Measurements from ENCODE around the gene CDH23.

The CDH23 gene

DNA sequence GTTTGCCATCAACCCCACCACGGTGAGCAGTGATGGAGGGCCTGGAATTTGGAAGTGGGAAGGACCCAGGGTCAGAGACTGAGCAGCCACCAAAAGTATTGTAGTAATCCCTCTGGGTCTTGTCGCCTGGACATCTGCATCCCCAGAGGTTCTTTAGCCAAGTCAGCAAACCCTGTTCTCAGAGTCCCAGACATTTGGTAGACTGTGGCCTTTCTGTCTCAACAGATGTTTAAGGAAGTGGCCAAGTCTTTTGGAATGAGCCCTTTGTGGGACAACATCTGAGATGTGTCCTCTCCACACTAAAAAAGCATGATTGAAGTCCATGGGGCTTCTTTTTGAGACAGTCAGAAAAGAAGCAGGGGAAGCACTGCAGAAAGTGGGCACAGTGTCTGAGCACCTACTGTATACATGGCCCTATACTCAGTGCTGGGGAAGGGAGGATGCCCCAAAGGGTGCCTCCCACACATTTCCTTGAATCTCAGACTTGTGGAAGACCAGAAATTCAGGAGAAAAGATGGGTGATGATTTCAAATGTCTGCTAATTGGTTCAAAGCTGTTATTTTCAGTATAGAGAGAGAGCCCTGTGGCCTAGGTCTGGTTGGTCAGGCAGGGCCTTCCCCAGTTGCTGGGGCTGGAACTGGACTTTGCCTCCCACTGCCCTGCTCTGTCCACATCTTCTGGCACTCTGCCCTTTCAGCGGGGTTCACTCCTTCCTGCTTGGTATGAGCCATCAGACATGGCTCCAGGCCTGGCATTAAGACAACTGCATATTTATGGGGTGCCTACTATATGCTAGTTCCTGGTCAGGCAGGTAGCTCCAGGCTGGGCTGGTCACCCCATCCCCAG is 403.1 kb downstream of the CDH23 start:
- no peak for DNase-seq (ENCODE audit: low spot score)

DNA sequence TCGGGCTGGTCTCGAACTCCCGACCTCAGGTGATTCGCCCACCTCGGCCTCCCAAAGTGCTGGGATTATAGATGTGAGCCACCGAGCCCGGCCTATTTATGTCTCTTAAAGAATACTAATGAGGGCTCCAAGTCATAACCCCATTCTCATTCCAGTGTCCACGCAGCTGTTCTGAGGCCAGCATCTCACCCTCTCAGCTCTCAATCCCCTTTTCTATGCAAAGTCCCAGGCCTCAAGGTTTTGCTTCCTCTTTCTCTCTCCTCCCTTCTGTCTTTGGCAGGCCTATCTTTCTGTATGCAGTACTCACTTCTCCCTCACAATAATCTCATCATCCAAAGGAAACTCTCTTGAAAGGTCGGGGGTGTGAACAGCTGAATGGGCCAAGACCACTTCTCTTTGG is 404.6 kb downstream of the CDH23 start:
- DNase-seq (ENCODE audit: low spot score), result no peak

DNA sequence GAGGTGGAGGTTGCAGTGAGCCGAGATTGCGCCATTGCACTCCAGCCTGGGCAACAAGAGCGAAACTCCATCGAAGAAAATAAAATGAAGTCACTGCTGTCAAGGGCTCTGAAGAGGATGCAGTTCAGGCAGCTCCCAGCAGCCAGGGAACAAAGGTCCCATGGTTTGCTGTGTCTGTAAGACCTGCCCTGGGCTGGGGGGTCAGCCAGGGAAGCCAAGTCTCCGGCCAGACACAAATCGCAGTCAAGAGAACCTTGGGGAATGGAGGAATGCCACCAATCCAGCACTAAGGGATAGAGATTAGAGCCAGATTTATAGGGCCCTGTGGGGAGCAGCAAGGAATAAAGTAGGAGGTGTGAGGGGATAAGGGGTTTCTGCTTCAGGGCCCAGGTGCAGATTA is 405.5 kb downstream of the CDH23 start:
- DNase-seq (ENCODE audit: low spot score), result no peak

DNA sequence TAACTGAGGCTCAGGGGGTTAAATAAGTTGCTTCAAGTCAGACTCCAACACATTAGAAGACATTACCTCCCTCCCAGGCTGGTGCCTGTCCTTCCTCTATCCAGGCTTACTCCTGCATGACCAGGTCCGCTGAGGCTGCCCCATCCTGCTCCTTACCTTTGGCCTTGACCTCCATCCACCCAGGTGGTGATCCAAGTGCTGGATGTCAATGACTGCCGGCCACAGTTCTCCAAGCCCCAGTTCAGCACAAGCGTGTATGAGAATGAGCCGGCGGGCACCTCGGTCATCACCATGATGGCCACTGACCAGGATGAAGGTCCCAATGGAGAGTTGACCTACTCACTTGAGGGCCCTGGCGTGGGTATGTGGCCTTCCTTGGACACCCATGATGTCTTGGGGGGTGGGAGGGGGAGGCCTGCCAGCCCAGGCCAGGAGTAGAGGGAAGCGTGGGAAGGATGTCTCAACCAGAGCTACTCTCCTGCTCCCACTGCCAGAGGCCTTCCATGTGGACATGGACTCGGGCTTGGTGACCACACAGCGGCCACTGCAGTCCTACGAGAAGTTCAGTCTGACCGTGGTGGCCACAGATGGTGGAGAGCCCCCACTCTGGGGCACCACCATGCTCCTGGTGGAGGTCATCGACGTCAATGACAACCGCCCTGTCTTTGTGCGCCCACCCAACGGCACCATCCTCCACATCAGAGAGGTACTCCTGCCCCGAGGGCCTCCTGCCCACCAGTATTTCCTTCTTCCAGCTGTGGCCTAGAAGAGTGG is 406.2 kb downstream of the CDH23 start:
- no peak for DNase-seq (ENCODE audit: low spot score)

DNA sequence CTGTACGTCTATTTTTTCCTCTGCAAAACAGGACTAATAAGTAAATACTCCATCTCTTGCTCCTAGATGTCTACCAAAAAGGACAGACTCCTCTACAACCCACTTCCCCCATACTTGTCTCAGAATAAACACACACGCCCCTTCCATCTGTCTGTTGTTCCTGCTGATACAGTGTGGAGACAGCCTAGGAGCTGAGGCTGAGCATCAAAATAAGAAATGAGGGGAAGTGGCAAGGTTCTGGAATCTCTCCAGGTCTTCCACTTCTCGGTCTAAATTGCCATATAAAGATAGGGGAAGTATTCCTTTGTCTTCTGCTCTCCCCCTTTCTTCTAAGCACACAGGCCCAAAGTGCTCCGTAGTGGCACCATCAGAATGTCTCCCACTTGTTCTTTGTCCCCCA is 407.4 kb downstream of the CDH23 start:
- no peak for DNase-seq (ENCODE audit: low spot score)

DNA sequence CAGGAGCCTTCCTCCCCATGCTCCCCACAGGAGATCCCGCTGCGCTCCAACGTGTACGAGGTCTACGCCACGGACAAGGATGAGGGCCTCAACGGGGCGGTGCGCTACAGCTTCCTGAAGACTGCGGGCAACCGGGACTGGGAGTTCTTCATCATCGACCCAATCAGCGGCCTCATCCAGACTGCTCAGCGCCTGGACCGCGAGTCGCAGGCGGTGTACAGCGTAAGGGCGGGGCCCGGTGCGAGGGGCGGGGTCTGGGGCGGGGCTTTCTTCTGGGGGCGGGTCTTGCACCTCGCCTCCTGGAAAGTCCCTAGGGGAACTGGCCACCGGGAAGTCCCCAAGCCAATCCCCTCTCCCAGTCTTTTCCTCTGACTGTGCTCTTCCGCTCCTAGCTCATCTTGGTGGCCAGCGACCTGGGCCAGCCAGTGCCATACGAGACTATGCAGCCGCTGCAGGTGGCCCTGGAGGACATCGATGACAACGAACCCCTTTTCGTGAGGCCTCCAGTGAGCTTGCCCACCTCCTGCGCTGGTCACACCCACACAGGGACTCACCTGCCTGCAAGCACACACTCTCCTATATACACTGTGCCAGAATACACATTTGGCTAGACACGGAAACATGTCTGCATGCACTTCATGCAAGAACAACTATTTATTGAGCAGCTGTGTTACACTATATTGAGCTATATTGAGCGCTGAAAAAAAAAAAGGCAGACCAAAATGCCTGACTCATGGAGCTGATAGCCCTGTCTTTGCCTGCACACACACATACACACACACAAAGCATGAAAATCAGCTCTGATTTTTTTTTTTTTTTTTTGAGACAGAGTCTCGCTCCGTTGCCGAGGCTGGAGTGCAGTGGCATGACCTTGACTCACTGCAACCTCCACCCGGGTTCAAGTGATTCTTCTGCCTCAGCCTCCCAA is 409.3 kb downstream of the CDH23 start:
- no peak for DNase-seq (ENCODE audit: low spot score)

DNA sequence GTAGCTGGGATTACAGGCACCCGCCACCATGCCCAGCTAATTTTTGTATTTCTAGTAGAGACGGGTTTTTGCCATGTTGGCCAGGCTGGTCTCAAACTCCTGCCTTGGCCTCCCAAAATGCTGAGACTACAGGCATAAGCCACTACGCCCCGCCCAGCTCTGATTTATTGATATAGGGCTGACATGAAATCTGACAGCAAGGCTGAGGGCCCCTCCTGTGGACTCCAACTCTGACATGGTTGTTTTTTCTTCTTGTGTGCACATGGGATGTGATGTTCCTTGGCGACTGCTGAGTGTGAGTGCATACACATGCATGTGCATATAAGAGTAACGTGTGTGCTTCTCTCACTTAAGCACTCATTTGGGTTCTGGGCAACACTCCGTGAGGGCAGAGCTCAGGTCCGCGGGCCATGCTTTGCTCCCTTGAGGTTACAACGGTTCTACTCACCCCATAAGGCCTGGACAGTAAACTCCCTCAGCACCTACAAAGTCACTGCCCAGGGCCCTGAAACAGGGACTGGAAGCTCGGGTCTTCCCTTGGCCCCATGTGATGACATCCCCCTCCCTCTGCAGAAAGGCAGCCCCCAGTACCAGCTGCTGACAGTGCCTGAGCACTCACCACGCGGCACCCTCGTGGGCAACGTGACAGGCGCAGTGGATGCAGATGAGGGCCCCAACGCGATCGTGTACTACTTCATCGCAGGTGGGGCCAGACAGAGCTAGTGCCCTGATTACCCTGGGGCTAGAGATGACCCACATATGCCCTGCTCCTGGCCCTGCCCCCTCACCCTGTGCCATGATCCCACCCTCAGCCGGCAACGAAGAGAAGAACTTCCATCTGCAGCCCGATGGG is 410.2 kb downstream of the CDH23 start:
- no peak for DNase-seq (ENCODE audit: low spot score)

DNA sequence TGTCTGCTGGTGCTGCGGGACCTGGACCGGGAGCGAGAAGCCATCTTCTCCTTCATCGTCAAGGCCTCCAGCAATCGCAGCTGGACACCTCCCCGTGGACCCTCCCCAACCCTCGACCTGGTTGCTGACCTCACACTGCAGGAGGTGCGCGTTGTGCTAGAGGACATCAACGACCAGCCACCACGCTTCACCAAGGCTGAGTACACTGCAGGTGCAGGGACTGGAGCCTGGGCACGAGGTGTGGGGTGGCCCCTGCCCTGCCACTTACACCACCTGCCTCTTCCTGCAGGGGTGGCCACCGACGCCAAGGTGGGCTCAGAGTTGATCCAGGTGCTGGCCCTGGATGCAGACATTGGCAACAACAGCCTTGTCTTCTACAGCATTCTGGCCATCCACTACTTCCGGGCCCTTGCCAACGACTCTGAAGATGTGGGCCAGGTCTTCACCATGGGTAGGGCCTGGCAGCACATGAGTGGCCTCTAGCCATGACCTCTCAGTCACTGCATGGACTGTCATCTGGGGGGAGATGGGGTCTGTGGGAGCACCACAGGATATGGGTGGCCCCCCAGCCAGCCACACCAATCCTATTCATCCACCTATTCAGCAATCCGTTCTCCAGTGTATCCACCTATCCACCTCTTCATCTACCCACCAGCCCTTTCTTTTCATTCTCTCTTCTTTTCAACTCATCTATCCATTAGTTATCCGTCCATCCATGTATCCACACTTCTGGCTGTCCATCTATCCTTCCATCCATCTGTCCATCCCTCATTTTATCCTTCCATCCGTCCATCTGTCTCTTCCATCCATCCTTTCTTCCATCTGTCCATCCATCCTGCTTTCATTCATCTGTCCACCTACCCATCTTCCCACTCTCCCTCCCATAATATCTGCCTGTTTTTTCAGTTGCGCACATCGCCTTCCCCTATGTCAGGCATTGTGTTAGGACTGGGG is 411.1 kb downstream of the CDH23 start:
- DNase-seq (ENCODE audit: low spot score), result no peak

DNA sequence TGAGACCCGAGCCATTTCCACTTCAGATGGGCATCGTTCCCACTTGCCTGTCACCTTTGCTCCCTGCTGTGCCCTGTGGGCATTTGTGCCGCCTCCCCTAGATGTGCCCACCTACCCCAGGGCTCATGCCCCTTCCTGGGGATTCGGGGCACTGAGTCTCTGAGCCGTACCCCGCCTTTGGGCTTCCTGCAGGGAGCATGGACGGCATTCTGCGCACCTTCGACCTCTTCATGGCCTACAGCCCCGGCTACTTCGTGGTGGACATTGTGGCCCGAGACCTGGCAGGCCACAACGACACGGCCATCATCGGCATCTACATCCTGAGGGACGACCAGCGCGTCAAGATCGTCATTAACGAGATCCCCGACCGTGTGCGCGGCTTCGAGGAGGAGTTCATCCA is 412.9 kb downstream of the CDH23 start:
- no peak for DNase-seq (ENCODE audit: low spot score)

DNA sequence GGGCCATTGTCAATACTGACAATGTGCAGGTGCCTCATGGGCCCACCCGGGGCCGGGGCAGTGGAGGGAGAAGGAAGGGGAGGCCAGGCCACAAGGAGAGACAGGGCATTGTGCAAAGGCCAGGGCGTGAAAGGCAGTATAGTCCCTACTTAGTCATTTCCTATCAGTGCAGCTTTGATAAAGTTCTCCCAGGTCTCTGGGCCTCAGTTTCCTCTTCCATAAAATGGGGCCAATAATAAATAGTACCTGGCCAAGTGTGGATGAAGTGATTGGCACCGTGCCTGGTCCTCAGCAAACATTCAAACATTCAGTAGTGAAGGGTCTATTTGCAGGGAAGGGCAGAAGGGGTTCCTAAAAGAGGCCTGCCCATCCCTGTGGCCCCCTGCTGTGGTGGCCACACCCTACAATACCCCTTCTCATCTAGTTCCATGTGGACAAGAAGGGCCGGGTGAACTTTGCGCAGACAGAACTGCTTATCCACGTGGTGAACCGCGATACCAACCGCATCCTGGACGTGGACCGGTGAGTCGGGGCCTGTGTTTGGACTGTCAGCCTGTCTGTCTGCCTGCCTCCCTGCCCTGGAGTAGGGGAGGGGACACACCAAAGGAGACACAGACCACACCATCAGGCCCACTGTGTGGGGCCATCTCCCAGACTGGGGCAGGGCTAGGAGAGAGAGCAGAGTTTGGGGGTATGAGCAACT is 413.5 kb downstream of the CDH23 start:
- no peak for DNase-seq (ENCODE audit: low spot score)

DNA sequence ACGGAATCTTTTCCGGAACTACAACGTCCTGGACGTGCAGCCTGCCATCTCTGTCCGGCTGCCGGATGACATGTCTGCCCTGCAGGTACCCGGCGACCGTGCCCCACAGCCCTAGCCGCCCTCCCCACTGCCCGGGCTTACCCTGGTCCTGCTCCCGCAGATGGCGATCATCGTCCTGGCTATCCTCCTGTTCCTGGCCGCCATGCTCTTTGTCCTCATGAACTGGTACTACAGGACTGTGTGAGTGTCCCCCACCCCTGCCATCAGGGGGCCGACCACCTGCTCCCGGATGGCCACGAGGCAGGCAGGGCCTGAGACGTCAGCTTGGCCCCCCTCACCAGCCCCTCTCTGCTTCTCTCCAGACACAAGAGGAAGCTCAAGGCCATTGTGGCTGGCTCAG is 414.6 kb downstream of the CDH23 start:
- no peak for DNase-seq (ENCODE audit: low spot score)

DNA sequence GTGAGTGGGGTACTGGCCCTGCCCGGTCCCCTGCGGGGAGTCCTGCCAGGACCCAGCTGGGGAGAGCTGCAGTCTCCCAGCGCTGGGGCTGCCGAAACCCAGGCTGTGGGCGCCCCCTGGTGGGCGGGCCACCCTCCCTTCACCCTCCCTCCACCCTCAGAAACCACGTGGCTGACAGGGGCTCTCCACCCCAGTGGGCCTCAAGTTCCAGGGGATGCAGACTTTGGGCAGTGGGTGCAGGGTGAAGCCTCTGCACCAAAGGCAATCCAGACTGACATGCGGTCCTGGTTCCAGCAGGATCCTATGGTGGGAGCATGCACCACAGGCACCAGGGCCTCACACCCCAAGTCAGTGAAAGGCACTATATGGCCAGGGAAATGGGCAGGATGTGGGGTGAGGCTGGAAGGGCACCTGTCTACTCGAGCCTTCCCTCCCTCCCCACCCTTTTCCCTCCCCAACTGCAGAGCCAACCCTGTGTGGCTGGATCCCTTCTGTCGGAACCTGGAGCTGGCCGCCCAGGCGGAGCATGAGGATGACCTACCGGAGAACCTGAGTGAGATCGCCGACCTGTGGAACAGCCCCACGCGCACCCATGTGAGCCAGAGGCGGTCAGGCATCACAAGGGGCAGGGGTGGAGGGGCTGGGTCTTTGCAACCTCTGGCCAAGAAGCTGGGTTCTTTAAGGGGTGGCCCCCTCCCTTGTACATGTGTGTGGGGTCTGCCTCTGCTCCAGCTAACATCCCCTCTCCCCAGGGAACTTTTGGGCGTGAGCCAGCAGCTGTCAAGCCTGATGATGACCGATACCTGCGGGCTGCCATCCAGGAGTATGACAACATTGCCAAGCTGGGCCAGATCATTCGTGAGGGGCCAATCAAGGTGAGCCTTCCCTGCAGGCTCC is 415.5 kb downstream of the CDH23 start:
- DNase-seq (ENCODE audit: low spot score), result peak; percentile 72

DNA sequence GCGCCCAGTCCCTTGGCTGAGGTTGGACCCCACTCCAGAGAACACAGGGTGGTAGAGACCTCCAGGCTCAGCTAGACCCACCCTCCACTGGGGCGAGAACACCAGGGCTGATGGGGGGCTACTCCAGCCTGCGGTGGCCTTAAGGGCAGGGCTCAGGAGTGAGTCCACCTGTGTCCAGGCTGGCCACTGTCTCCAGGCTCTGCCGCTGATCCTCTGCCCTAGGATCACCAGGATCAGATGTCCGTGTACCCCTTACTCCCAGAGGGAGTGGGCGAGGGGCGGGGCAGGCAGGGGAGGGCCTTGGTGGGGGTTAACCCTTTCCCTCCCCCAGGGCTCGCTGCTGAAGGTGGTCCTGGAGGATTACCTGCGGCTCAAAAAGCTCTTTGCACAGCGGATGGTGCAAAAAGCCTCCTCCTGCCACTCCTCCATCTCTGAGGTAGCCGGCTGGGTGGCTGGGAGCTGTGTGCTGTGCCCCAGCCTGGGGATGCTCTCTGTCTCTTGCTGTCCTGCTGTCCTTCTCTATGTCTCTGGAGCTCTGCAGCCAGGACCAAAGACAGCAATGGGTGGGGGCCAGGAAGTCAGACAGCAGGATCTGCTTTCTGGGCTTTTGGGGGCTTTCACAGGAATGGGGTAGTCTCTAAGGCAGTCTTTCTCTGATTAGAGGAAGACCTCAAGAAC is 416.3 kb downstream of the CDH23 start:
- no peak for DNase-seq (ENCODE audit: low spot score)

DNA sequence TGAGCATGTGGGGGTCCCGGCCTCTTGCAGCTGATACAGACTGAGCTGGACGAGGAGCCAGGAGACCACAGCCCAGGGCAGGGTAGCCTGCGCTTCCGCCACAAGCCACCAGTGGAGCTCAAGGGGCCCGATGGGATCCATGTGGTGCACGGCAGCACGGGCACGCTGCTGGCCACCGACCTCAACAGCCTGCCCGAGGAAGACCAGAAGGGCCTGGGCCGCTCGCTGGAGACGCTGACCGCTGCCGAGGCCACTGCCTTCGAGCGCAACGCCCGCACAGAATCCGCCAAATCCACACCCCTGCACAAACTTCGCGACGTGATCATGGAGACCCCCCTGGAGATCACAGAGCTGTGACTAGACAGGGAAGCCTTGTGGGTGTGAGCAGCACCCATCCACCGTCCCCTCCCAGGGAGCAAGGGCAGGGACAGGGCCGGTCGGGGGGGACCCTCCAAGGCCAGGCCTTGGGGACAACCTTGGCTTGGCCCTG is 418.2 kb downstream of the CDH23 start:
- no peak for DNase-seq (ENCODE audit: low spot score)

DNA sequence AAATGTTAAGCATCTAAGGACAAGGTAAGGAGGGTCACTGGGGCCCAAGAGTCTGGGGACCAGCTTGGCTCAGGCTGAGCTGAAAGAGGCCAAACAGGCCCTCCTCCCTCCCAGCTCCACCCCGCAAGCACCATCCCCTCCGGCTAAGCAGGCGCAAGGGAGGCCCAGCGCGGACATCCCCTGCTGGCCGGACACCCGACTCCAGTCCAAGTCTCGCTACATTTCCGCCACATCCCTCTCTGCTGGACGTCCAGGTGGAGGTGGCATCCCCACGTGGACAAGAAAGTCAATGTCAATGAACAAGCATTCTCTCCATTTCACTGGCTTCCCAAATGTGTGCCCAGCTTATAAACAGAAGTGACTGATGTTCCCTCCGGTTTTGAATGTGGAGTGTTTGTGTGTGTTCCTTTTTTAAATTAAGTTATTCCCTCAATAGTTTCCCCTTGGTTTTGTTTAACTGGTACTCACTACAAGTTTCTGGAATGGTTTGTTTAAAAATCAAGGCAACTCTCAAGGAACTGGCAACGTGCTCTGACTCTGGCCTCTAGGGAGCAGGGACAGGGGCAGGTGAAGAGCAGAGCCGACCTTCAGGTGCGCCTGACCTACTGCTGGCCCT is 418.9 kb downstream of the CDH23 start:
- no peak for DNase-seq (ENCODE audit: low spot score)

DNA sequence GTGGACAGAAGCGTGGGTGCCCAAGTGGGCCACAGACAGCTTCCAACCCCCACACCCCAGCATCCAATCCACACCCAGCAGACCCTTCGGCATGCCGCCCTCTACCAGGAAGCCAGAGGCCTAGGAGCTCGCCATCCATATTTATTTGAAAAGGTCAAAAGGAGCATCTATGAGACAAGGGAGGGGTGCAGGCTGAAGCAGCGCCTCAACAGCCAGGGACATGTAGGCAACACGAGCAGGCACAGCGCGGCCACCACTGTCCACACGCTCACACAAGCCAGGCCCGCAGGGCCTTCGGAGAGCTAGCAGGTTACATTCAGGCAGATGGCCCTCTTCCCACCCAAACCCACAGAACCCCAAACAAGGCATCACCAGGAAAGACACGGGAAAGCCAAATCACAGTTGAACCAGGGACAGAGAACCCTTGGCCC is 419.7 kb downstream of the CDH23 start:
- no peak for DNase-seq (ENCODE audit: low spot score)

DNA sequence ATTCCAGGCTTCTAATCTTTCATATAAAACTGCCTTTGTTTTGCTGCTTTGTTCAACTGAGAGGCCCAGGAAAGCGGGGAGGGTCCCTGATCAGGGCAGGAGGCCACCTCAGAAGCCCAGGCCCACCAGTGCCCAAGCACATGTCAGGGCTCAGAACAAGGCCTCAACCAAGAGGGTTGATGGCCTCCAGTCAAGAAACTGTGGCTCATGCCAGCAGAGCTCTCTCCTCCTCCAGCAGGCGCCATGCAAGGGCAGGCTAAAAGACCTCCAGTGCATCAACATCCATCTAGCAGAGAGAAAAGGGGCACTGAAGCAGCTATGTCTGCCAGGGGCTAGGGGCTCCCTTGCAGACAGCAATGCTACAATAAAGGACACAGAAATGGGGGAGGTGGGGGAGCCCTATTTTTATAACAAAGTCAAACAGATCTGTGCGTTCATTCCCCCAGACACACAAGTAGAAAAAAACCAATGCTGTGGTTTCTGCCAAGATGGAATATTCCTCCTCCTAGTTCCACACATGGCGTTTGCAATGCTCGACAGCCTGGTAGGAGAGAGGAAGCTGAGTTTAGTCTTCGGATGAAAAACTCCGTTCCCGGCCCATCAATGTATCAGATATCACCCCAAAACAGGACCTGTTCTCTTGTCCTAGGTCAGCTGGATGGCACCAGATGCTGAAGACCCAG is 420.4 kb downstream of the CDH23 start:
- DNase-seq (ENCODE audit: low spot score), result no peak

Data from activated CD4-positive, alpha-beta T cell treated with anti-CD3 and anti-CD28 coated beads, Interleukin-2, Interleukin-4, amounts not matched to agents 100 ng/mL and 50 ng/mL, durations not matched to agents 16 hours and 8 hours (primary cell).